Endodermal cell (in vitro differentiated cells): Measurements from ENCODE around the gene WDR47. TPM values are rescaled to one million over a fixed set of nuclear protein-coding genes. Genes with fewer than 3 reads are reported as not detected.

Source experiments
- DNase-seq: peaks from one replicate; pipeline ENCODE4 v3.0.0-alpha.2; 2017
- H3K27ac ChIP-seq: 2 replicates; pipeline ENCODE4 v1.5.1; 2013; ENCODE audit warnings: mild to moderate bottlenecking, low read depth, low read length, moderate library complexity
- H3K27me3 ChIP-seq: 2 replicates; pipeline ENCODE4 v1.6.1; 2013; ENCODE audit warnings: mild to moderate bottlenecking, low read length, moderate library complexity; ENCODE audit not compliant: insufficient read depth, control insufficient read depth, poor library complexity, severe bottlenecking
- H3K36me3 ChIP-seq: 2 replicates; pipeline ENCODE4 v1.7.0; 2013; ENCODE audit warnings: mild to moderate bottlenecking, low read length, moderate library complexity; ENCODE audit not compliant: control insufficient read depth, insufficient read depth
- H3K4me1 ChIP-seq: one replicate; pipeline ENCODE4 v1.7.0; 2013; ENCODE audit warnings: low read length; ENCODE audit not compliant: control insufficient read depth, insufficient read depth
- H3K4me3 ChIP-seq: 2 replicates; pipeline ENCODE4 v1.5.1; 2013; ENCODE audit warnings: mild to moderate bottlenecking, low read length, moderate library complexity
- H3K9ac ChIP-seq: 2 replicates; pipeline ENCODE4 v1.6.1; 2013; ENCODE audit warnings: mild to moderate bottlenecking, low read length, moderate library complexity; ENCODE audit not compliant: poor library complexity, severe bottlenecking; ENCODE audit errors: extremely low read depth
- H3K9me3 ChIP-seq: 2 replicates; pipeline ENCODE4 v1.6.1; 2013; ENCODE audit warnings: mild to moderate bottlenecking, low read length, moderate library complexity; ENCODE audit not compliant: control insufficient read depth
- H3K27ac Mint-ChIP-seq: 2 replicates; pipeline ENCODE4 v1.8.0; 2020; ENCODE audit warnings: mixed read lengths
- H3K27me3 Mint-ChIP-seq: 2 replicates; pipeline ENCODE4 v1.8.0; 2021; ENCODE audit warnings: mild to moderate bottlenecking, mixed read lengths; ENCODE audit not compliant: insufficient read depth
- H3K36me3 Mint-ChIP-seq: 2 replicates; pipeline ENCODE4 v1.8.0; 2020; ENCODE audit warnings: low read depth, mixed read lengths
- H3K4me1 Mint-ChIP-seq: 2 replicates; pipeline ENCODE4 v1.8.0; 2020; ENCODE audit warnings: mixed read lengths
- H3K4me3 Mint-ChIP-seq: 2 replicates; pipeline ENCODE4 v1.8.0; 2020; ENCODE audit warnings: mild to moderate bottlenecking, moderate library complexity, mixed read lengths
- H3K9me3 Mint-ChIP-seq: 2 replicates; pipeline ENCODE4 v1.8.0; 2020; ENCODE audit warnings: mild to moderate bottlenecking, mixed read lengths
- CTCF ChIP-seq: fragments of 200-600 bp; sonication (generic); conservative IDR thresholded peaks from 2 replicates; pipeline ENCODE4 v1.5.0; 2021; ENCODE audit warnings: antibody characterized with exemption, mild to moderate bottlenecking
- WGBS, 2 experiments: methylation state at CpG; one replicate each; pipeline versions ENCODE4 v1.1.5 to v1.1.7; 2013; ENCODE audit warnings: missing lambda C conversion rate in 2 of 2, mixed read lengths in 1 of 2; ENCODE audit not compliant: insufficient coverage in 1 of 2, insufficient read length in 1 of 2; 5-methylcytosine and 5-hydroxymethylcytosine counted together
- total RNA-seq, 2 donors: library from RNA; stranded (reverse); fragmentation: NEBNext Ultra II Directional in 1 of 2; extraction: Animal tissue kit (Norgen Biotek cat#: 25700) in 1 of 2; gene quantifications; 2 replicates in 1 of 2; 3 replicates in 1 of 2; pipeline ENCODE4 v1.2.1, GENCODE V29; 2021

The WDR47 gene
- total RNA-seq, 2 donors from 2014 or later = 7.5 to 9.2 TPM

DNA sequence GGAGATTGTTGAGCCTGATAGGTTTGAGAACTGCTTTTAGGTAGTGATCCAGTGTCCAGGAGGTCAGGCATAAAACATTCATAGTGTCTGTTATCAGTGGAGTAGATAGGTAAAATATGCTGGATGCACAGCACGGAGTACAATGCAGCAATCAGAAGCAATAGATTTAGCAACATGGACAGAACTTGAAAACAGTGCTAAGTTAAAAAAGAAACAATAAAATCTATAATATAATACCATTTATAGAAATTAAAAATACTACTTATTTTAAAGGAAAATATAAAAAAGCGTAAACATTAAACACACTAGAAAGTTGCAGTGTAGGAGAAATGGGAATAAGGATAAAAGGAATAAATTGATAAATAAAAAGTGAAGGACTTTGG lies 37.3 kb upstream of the WDR47 start:
- DNase-seq = no peak
- H3K27me3 Mint-ChIP-seq = no peaks in the 10 kb centered on the region
- no peak for TF ChIP-seq CTCF
- no peaks in the 10 kb centered on the region for H3K9me3 ChIP-seq
- peaks cover 7% of the 10 kb centered on the region for H3K36me3 Mint-ChIP-seq
- no peak overlapping the region for H3K4me3 ChIP-seq
- peaks cover 10% of the 10 kb centered on the region for H3K4me1 Mint-ChIP-seq
- H3K9me3 Mint-ChIP-seq = peaks cover 8% of the 10 kb centered on the region
- no peaks in the 10 kb centered on the region for H3K36me3 ChIP-seq
- no peak overlapping the region for H3K27ac ChIP-seq
- no peak overlapping the region for H3K9ac ChIP-seq
- H3K27ac Mint-ChIP-seq = no peak overlapping the region
- 93 to 100% methylated on average over 1 to 2 of the region's 2 CpGs for WGBS, 2 experiments
- no peak overlapping the region for H3K4me3 Mint-ChIP-seq
- no peaks in the 10 kb centered on the region for H3K4me1 ChIP-seq
- H3K27me3 ChIP-seq = no peaks in the 10 kb centered on the region

DNA sequence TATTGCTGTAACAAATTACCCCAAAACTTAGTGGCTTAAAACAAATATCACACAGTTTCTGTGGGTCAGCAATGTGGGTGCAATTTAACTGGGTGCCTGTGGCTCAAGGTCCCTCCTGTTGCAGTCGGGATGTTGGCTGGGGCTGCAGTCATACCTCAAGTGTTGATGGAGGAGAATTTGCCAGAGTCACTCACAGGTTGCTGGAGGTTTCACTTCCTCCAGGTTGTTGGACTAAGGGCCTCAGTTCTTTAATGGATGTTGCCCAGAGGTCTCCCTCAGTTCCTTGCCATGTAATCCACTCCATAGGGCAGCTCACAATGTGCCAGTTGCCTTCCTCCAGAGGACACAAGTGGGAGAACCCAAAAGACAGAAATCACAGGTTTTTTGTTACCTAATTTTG lies 36.4 kb upstream of the WDR47 start:
- peaks cover 3% of the 10 kb centered on the region for H3K36me3 ChIP-seq
- no peaks in the 10 kb centered on the region for H3K27me3 ChIP-seq
- H3K9ac ChIP-seq = no peak overlapping the region
- Mint-ChIP-seq H3K27me3 (no peaks in the 10 kb centered on the region), H3K4me3 (no peak overlapping the region), H3K9me3 (peaks cover 13% of the 10 kb centered on the region), H3K4me1 (peaks cover 2% of the 10 kb centered on the region), H3K27ac (no peak overlapping the region), H3K36me3 (peaks cover 14% of the 10 kb centered on the region)
- no peak for TF ChIP-seq CTCF
- no peak overlapping the region for H3K27ac ChIP-seq
- H3K9me3 ChIP-seq = no peaks in the 10 kb centered on the region
- DNase-seq = no peak
- H3K4me3 ChIP-seq = no peak overlapping the region
- H3K4me1 ChIP-seq = no peaks in the 10 kb centered on the region
- WGBS, 2 experiments = 96% methylated on average over 1 of the region's 1 CpG; no CpG with 5 or more reads in 1 of the 2 experiments

GRCh38 chr1:109075531-109076490 lies 33.9 kb upstream of the WDR47 start, which contains the start of gene TAF13:
Gene TAF13, minus strand, starts transcription at chr1:109076003. Its CDS starts 56 bp downstream, at chr1:109075947.
- peaks cover 13% of the 10 kb centered on the region for H3K9me3 Mint-ChIP-seq
- Histone ChIP-seq H3K36me3 (peaks cover 17% of the 10 kb centered on the region), H3K4me1 (no peaks in the 10 kb centered on the region), H3K4me3 (peak within 1 kb of the TSS; percentile 91), H3K27me3 (no peaks in the 10 kb centered on the region), H3K9me3 (no peaks in the 10 kb centered on the region), H3K27ac (peak within 1 kb of the TSS; percentile 98), H3K9ac (peak within 1 kb of the TSS; percentile 82)
- peak; percentile 97 for DNase-seq
- peak; percentile 27 for TF ChIP-seq CTCF
- H3K27ac Mint-ChIP-seq = peak within 1 kb of the TSS; percentile 97
- H3K4me3 Mint-ChIP-seq = peak within 1 kb of the TSS; percentile 89
- H3K36me3 Mint-ChIP-seq = peaks cover 29% of the 10 kb centered on the region
- peaks cover 2% of the 10 kb centered on the region for H3K4me1 Mint-ChIP-seq
- 6 to 10% methylated on average over 16 to 39 of the region's 39 CpGs for WGBS, 2 experiments
- H3K27me3 Mint-ChIP-seq = no peaks in the 10 kb centered on the region
